Stimulated activated naive B cell treated with anti-CD40 and anti-IgM and Interleukin-4, amounts not matched to agents 10 μg/mL and 1 μg/mL and 100 μg/mL, for 72 hours (primary cell): Measurements from ENCODE around the gene SCCPDH.
A peak's percentile ranks its signal among the peaks of the same experiment; 100 is the strongest.

ENCODE experiments used
- ATAC-seq, 2 donors: fragments of 150-1000 bp; cut with Tn5 transposase; replicated peaks; 2 replicates each; pipeline ENCODE4 v1.10.0; 2021; ENCODE audit warnings: moderate library complexity in 1 of 2
- DNase-seq: peaks from one replicate; pipeline ENCODE4 v3.0.0; 2021
- H3K27ac Mint-ChIP-seq: one replicate; pipeline ENCODE4 v1.8.0; 2022; ENCODE audit warnings: mild to moderate bottlenecking, mixed read lengths
- H3K27me3 Mint-ChIP-seq, 2 donors: one replicate each; pipeline ENCODE4 v1.8.0; 2022; ENCODE audit warnings: mixed read lengths in 2 of 2
- H3K36me3 Mint-ChIP-seq, 2 donors: one replicate each; pipeline ENCODE4 v1.8.0; 2022; ENCODE audit warnings: mixed read lengths in 2 of 2, mild to moderate bottlenecking in 1 of 2
- H3K4me1 Mint-ChIP-seq, 2 donors: one replicate each; pipeline ENCODE4 v1.8.0; 2022; ENCODE audit warnings: mixed read lengths in 2 of 2, mild to moderate bottlenecking in 1 of 2
- H3K4me3 Mint-ChIP-seq, 2 donors: one replicate each; pipeline ENCODE4 v1.8.0; 2022; ENCODE audit warnings: mild to moderate bottlenecking in 2 of 2, mixed read lengths in 2 of 2, moderate library complexity in 1 of 2
- H3K9me3 Mint-ChIP-seq, 2 donors: one replicate each; pipeline ENCODE4 v1.8.0; 2022; ENCODE audit warnings: mixed read lengths in 2 of 2, mild to moderate bottlenecking in 1 of 2

Gene SCCPDH

GRCh38 chr1:246748006-246748405 lies 23.8 kb downstream of the SCCPDH start:
- H3K9me3 Mint-ChIP-seq = peaks cover 3 to 4% of the 10 kb centered on the region in 2 donors
- DNase-seq (no peak), ATAC-seq (no peak)
- no peak overlapping the region for H3K27ac Mint-ChIP-seq
- H3K36me3 Mint-ChIP-seq = peaks cover 15 to 28% of the 10 kb centered on the region in 2 donors
- H3K4me1 Mint-ChIP-seq = no peaks in the 10 kb centered on the region
- no peak overlapping the region for H3K4me3 Mint-ChIP-seq
- no peaks in the 10 kb centered on the region for H3K27me3 Mint-ChIP-seq

GRCh38 chr1:246748867-246749266 lies 24.7 kb downstream of the SCCPDH start:
- H3K4me1 Mint-ChIP-seq = peaks cover 0 to 3% of the 10 kb centered on the region in 2 donors
- DNase-seq (no peak), ATAC-seq (no peak)
- no peak overlapping the region for H3K27ac Mint-ChIP-seq
- peaks cover 8 to 23% of the 10 kb centered on the region in 2 donors for H3K36me3 Mint-ChIP-seq
- H3K27me3 Mint-ChIP-seq = no peaks in the 10 kb centered on the region
- peaks cover 2 to 4% of the 10 kb centered on the region in 2 donors for H3K9me3 Mint-ChIP-seq
- H3K4me3 Mint-ChIP-seq = no peak overlapping the region

GRCh38 chr1:246750752-246751151 lies 26.5 kb downstream of the SCCPDH start:
- H3K27ac Mint-ChIP-seq = no peak overlapping the region
- no peak overlapping the region for H3K4me3 Mint-ChIP-seq
- H3K4me1 Mint-ChIP-seq = peaks cover 0 to 5% of the 10 kb centered on the region in 2 donors
- DNase-seq (no peak), ATAC-seq (no peak)
- peaks cover 0 to 13% of the 10 kb centered on the region in 2 donors for H3K36me3 Mint-ChIP-seq
- no peaks in the 10 kb centered on the region for H3K9me3 Mint-ChIP-seq
- no peaks in the 10 kb centered on the region for H3K27me3 Mint-ChIP-seq

GRCh38 chr1:246753670-246754535 lies 29.7 kb downstream of the SCCPDH start:
- peak; percentile 88 to 93 for ATAC-seq

GRCh38 chr1:246755419-246755818 lies 31.2 kb downstream of the SCCPDH start:
- no peaks in the 10 kb centered on the region for H3K9me3 Mint-ChIP-seq
- no peak overlapping the region for H3K4me3 Mint-ChIP-seq
- peaks cover under 1 to 9% of the 10 kb centered on the region in 2 donors for H3K36me3 Mint-ChIP-seq
- peaks cover 7% of the 10 kb centered on the region in 2 donors for H3K4me1 Mint-ChIP-seq
- no peaks in the 10 kb centered on the region for H3K27me3 Mint-ChIP-seq
- ATAC-seq (no peak), DNase-seq (no peak)
- no peak overlapping the region for H3K27ac Mint-ChIP-seq

More at GRCh38 chr1:246753670-246754535, 29.7 kb downstream of the SCCPDH start:
- H3K27me3 Mint-ChIP-seq = no peaks in the 10 kb centered on the region
- no peak overlapping the region for H3K27ac Mint-ChIP-seq
- H3K9me3 Mint-ChIP-seq = no peaks in the 10 kb centered on the region
- peaks cover 0 to 6% of the 10 kb centered on the region in 2 donors for H3K36me3 Mint-ChIP-seq
- peaks cover 3 to 6% of the 10 kb centered on the region in 2 donors for H3K4me1 Mint-ChIP-seq
- H3K4me3 Mint-ChIP-seq = no peak overlapping the region
- DNase-seq = peak; percentile 39

GRCh38 chr1:246760422-246761347 lies 36.5 kb downstream of the SCCPDH start:
- no peak for DNase-seq
- peaks cover 2 to 7% of the 10 kb centered on the region in 2 donors for H3K4me1 Mint-ChIP-seq
- H3K4me3 Mint-ChIP-seq = no peak overlapping the region
- H3K9me3 Mint-ChIP-seq = no peaks in the 10 kb centered on the region
- ATAC-seq = no peak
- H3K36me3 Mint-ChIP-seq = peaks cover 18 to 35% of the 10 kb centered on the region in 2 donors
- no peaks in the 10 kb centered on the region for H3K27me3 Mint-ChIP-seq
- no peak overlapping the region for H3K27ac Mint-ChIP-seq

GRCh38 chr1:246761396-246761795 lies 37.2 kb downstream of the SCCPDH start:
- Mint-ChIP-seq H3K4me3 (no peak overlapping the region), H3K9me3 (no peaks in the 10 kb centered on the region), H3K27ac (no peak overlapping the region), H3K4me1 (peaks cover 2 to 7% of the 10 kb centered on the region in 2 donors), H3K27me3 (no peaks in the 10 kb centered on the region), H3K36me3 (peaks cover 18 to 35% of the 10 kb centered on the region in 2 donors)
- no peak for ATAC-seq
- DNase-seq = no peak

GRCh38 chr1:246765521-246765920 lies 41.3 kb downstream of the SCCPDH start:
- no peak for ATAC-seq
- peaks cover 28 to 40% of the 10 kb centered on the region in 2 donors for H3K36me3 Mint-ChIP-seq
- no peak overlapping the region for H3K27ac Mint-ChIP-seq
- H3K4me3 Mint-ChIP-seq = no peak overlapping the region
- DNase-seq = no peak
- H3K27me3 Mint-ChIP-seq = no peaks in the 10 kb centered on the region
- no peaks in the 10 kb centered on the region for H3K9me3 Mint-ChIP-seq
- H3K4me1 Mint-ChIP-seq = no peaks in the 10 kb centered on the region

GRCh38 chr1:246768403-246769020 lies 44.3 kb downstream of the SCCPDH start:
- H3K9me3 Mint-ChIP-seq = peaks cover 0 to 1% of the 10 kb centered on the region in 2 donors
- H3K27me3 Mint-ChIP-seq = no peaks in the 10 kb centered on the region
- DNase-seq = no peak
- ATAC-seq = no peak
- no peak overlapping the region for H3K27ac Mint-ChIP-seq
- peaks cover 30 to 33% of the 10 kb centered on the region in 2 donors for H3K36me3 Mint-ChIP-seq
- H3K4me3 Mint-ChIP-seq = no peak overlapping the region
- H3K4me1 Mint-ChIP-seq = peaks cover 0 to 9% of the 10 kb centered on the region in 2 donors

- Mint-ChIP-seq H3K36me3 (peaks cover 28 to 33% of the 10 kb centered on the region in 2 donors), H3K4me1 (peaks cover 0 to 9% of the 10 kb centered on the region in 2 donors), H3K4me3 (no peak overlapping the region), H3K27me3 (no peaks in the 10 kb centered on the region), H3K9me3 (peaks cover 0 to 4% of the 10 kb centered on the region in 2 donors), H3K27ac (no peak overlapping the region)
- ATAC-seq (no peak), DNase-seq (no peak)
These were observed 45.1 kb downstream of the SCCPDH start for GRCh38 chr1:246769306-246769705.

GRCh38 chr1:246771366-246771765 lies 47.2 kb downstream of the SCCPDH start:
- DNase-seq = no peak
- H3K4me1 Mint-ChIP-seq = peaks cover 0 to 9% of the 10 kb centered on the region in 2 donors
- ATAC-seq = no peak
- H3K9me3 Mint-ChIP-seq = peaks cover 0 to 5% of the 10 kb centered on the region in 2 donors
- H3K4me3 Mint-ChIP-seq = no peak overlapping the region
- H3K36me3 Mint-ChIP-seq = peaks cover 32 to 48% of the 10 kb centered on the region in 2 donors
- no peak overlapping the region for H3K27ac Mint-ChIP-seq
- no peaks in the 10 kb centered on the region for H3K27me3 Mint-ChIP-seq

- H3K9me3 Mint-ChIP-seq = peaks cover 0 to 5% of the 10 kb centered on the region in 2 donors
- ATAC-seq (no peak), DNase-seq (no peak)
- no peak overlapping the region for H3K4me3 Mint-ChIP-seq
- H3K27me3 Mint-ChIP-seq = no peaks in the 10 kb centered on the region
- peaks cover 35 to 52% of the 10 kb centered on the region in 2 donors for H3K36me3 Mint-ChIP-seq
- H3K27ac Mint-ChIP-seq = no peak overlapping the region
- H3K4me1 Mint-ChIP-seq = peaks cover 0 to 9% of the 10 kb centered on the region in 2 donors
These were observed 48.5 kb downstream of the SCCPDH start for GRCh38 chr1:246772686-246773085.

GRCh38 chr1:246773213-246773641 lies 49.0 kb downstream of the SCCPDH start:
- peak; percentile 51 to 74 for ATAC-seq
- no peak for DNase-seq
- H3K4me1 Mint-ChIP-seq = peaks cover 0 to 9% of the 10 kb centered on the region in 2 donors
- no peak overlapping the region for H3K4me3 Mint-ChIP-seq
- no peak overlapping the region for H3K27ac Mint-ChIP-seq
- peaks cover 35 to 52% of the 10 kb centered on the region in 2 donors for H3K36me3 Mint-ChIP-seq
- H3K9me3 Mint-ChIP-seq = peaks cover 0 to 5% of the 10 kb centered on the region in 2 donors
- no peaks in the 10 kb centered on the region for H3K27me3 Mint-ChIP-seq
